Chondrocyte (in vitro differentiated cells): ENCODE measurements around the gene ZFP1. TPM values are rescaled to one million over a fixed set of nuclear protein-coding genes. Genes with fewer than 3 reads are reported as not detected.

Experiments
- DNase-seq: peaks from one replicate; pipeline ENCODE4 v3.0.0; 2021; ENCODE audit warnings: mixed read lengths, low spot score
- H3K27ac Mint-ChIP-seq: one replicate; pipeline ENCODE4 v1.8.0; 2021; ENCODE audit warnings: mild to moderate bottlenecking, moderate library complexity, mixed read lengths; ENCODE audit not compliant: unreplicated experiment
- H3K27me3 Mint-ChIP-seq: 2 replicates; pipeline ENCODE4 v1.8.0; 2021; ENCODE audit warnings: low read depth, mixed read lengths
- H3K36me3 Mint-ChIP-seq: 2 replicates; pipeline ENCODE4 v1.8.0; 2021; ENCODE audit warnings: low read depth, mixed read lengths
- H3K4me1 Mint-ChIP-seq: 2 replicates; pipeline ENCODE4 v1.8.0; 2021; ENCODE audit warnings: low read depth, mild to moderate bottlenecking, mixed read lengths
- H3K4me3 Mint-ChIP-seq: one replicate; pipeline ENCODE4 v1.8.0; 2021; ENCODE audit warnings: mild to moderate bottlenecking, moderate library complexity, mixed read lengths; ENCODE audit not compliant: unreplicated experiment
- H3K9me3 Mint-ChIP-seq: 2 replicates; pipeline ENCODE4 v1.8.0; 2021; ENCODE audit warnings: low read depth, mixed read lengths
- CTCF ChIP-seq: fragments of 200-600 bp; sonication (generic); IDR thresholded peaks from 2 replicates; pipeline ENCODE4 v1.5.0; 2021; ENCODE audit warnings: antibody characterized with exemption, mild to moderate bottlenecking, moderate library complexity
- total RNA-seq: library from RNA; stranded (reverse); gene quantifications from 3 replicates; pipeline ENCODE4 v1.2.1, GENCODE V29; 2021

Gene ZFP1
- total RNA-seq, 1 donor from 2014 or later = 15.3 TPM

GRCh38 chr16:75152635-75153034 lies 4.3 kb downstream of the ZFP1 start:
- H3K4me3 Mint-ChIP-seq = no peak overlapping the region
- peaks cover 29% of the 10 kb centered on the region for H3K9me3 Mint-ChIP-seq
- peaks cover 4% of the 10 kb centered on the region for H3K4me1 Mint-ChIP-seq
- no peak for TF ChIP-seq CTCF
- no peaks in the 10 kb centered on the region for H3K27me3 Mint-ChIP-seq
- H3K36me3 Mint-ChIP-seq = peaks cover 25% of the 10 kb centered on the region
- H3K27ac Mint-ChIP-seq = no peak overlapping the region
- DNase-seq = no peak

- no peaks in the 10 kb centered on the region for H3K4me1 Mint-ChIP-seq
- no peaks in the 10 kb centered on the region for H3K27me3 Mint-ChIP-seq
- peaks cover 17% of the 10 kb centered on the region for H3K9me3 Mint-ChIP-seq
- H3K4me3 Mint-ChIP-seq = no peak overlapping the region
- TF ChIP-seq CTCF = no peak
- no peak for DNase-seq
- peaks cover 28% of the 10 kb centered on the region for H3K36me3 Mint-ChIP-seq
- H3K27ac Mint-ChIP-seq = no peak overlapping the region
Measured at GRCh38 chr16:75160386-75160785, 12.1 kb downstream of the ZFP1 start.

DNA sequence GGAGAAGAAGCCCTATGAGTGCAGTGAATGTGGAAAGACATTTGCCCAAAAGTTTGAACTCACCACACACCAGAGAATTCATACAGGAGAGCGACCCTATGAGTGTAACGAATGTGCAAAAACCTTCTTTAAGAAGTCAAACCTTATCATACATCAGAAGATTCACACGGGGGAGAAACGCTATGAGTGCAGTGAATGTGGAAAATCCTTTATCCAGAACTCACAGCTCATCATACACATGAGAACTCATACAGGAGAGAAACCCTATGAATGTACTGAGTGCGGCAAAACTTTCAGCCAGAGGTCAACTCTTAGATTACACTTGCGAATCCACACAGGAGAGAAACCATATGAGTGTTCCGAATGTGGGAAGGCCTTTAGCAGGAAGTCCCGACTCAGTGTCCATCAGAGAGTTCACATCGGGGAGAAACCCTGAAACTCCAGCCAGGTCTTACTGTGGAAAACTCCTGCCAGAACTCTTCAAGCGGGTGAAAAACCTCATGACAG lies 21.6 kb downstream of the ZFP1 start:
- TF ChIP-seq CTCF = no peak
- no peaks in the 10 kb centered on the region for H3K27me3 Mint-ChIP-seq
- H3K9me3 Mint-ChIP-seq = peaks cover 72% of the 10 kb centered on the region
- no peaks in the 10 kb centered on the region for H3K4me1 Mint-ChIP-seq
- H3K36me3 Mint-ChIP-seq = peaks cover 71% of the 10 kb centered on the region
- no peak for DNase-seq
- no peak overlapping the region for H3K4me3 Mint-ChIP-seq
- no peak overlapping the region for H3K27ac Mint-ChIP-seq

DNA sequence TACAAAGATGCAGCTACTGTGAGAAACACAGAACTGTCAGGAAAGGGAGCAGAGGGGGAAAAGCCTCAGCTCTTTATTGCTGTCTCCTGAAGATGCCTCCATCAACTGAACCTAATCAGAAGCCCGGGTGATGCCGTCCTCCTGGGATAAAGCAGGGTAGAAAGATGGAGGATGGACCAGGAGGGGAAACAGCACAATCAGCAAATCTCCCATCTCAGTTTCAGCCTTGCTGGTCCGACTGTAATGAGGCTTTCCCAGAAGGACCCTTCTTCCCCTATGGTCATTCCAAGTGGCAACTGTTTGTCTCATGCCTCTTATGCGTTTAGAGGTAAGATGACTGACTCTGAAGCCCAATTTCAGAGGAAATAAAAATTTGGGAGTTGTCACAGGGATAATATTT lies 24.3 kb downstream of the ZFP1 start:
- Mint-ChIP-seq H3K4me3 (no peak overlapping the region), H3K36me3 (peaks cover 54% of the 10 kb centered on the region), H3K27ac (no peak overlapping the region), H3K4me1 (no peaks in the 10 kb centered on the region), H3K9me3 (peaks cover 78% of the 10 kb centered on the region), H3K27me3 (no peaks in the 10 kb centered on the region)
- no peak for DNase-seq
- TF ChIP-seq CTCF = no peak

DNA sequence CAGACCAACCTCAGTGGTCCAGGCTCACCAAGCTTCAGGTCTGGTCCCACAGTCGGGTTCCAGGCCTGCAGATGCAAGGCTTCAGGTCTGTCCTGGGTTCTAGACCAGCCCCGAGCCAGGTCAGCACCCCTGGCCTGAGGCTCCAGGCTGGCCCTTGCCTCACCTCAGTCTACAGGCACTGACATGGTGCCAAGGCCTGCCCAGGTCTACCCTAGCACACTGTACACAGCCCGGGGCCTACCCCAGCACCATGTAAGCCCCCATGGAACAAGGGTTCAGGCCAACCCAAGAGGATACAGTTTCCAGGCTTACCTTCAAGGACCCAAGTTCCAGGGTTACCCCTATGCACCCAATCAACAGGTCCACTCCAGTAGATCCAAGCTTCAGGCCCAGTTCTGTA lies 26.8 kb downstream of the ZFP1 start:
- Mint-ChIP-seq H3K9me3 (peaks cover 70% of the 10 kb centered on the region), H3K36me3 (peaks cover 31% of the 10 kb centered on the region), H3K27ac (no peak overlapping the region), H3K27me3 (no peaks in the 10 kb centered on the region), H3K4me1 (no peaks in the 10 kb centered on the region), H3K4me3 (no peak overlapping the region)
- no peak for DNase-seq
- TF ChIP-seq CTCF = no peak
